Neural progenitor cell (in vitro differentiated cells): ENCODE data around the gene AGAP3.

Source experiments
- EZH2 ChIP-seq: fragments of 200-600 bp; sonication (generic); IDR thresholded peaks from 2 replicates; pipeline ENCODE4 v1.6.1; 2017; ENCODE audit warnings: antibody characterized with exemption, mild to moderate bottlenecking, moderate library complexity
- EZH2phosphoT487 ChIP-seq: fragments of 200-600 bp; sonication (generic); IDR thresholded peaks from 2 replicates; pipeline ENCODE4 v1.6.1; 2017; ENCODE audit warnings: antibody characterized with exemption
- TF ChIP-seq, protein P1 (sequence below): fragments of 200-600 bp; sonication (generic); IDR thresholded peaks from 2 replicates; pipeline ENCODE4 v1.5.1; 2017; ENCODE audit warnings: antibody characterized with exemption, mild to moderate bottlenecking

DNA sequence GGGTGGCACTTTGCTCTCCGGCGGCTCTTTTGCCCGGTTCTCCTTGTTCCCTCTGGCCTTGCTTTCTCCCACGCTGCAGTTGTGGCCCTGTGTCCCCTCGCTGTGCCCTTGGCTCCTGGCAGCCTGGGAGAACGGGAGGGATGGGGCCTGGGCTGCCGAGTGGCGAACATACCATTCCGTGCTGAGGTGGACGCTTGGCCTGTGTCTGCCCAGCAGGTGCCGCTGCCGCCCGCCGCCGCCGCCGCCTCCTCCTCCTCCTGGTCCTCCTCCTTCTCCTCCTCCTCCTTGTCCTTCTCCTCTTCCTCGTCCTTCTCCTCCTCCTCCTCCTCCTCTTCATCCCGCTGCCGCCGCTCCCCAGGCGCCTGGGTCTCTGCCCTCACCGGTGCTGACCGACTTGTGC, 36.0 kb downstream of the AGAP3 start:
- TF ChIP-seq EZH2 (no peak), EZH2phosphoT487 (no peak)
- TF ChIP-seq, protein P1, sequence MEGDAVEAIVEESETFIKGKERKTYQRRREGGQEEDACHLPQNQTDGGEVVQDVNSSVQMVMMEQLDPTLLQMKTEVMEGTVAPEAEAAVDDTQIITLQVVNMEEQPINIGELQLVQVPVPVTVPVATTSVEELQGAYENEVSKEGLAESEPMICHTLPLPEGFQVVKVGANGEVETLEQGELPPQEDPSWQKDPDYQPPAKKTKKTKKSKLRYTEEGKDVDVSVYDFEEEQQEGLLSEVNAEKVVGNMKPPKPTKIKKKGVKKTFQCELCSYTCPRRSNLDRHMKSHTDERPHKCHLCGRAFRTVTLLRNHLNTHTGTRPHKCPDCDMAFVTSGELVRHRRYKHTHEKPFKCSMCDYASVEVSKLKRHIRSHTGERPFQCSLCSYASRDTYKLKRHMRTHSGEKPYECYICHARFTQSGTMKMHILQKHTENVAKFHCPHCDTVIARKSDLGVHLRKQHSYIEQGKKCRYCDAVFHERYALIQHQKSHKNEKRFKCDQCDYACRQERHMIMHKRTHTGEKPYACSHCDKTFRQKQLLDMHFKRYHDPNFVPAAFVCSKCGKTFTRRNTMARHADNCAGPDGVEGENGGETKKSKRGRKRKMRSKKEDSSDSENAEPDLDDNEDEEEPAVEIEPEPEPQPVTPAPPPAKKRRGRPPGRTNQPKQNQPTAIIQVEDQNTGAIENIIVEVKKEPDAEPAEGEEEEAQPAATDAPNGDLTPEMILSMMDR: peak; percentile 7
